ENCODE measurements around the gene PHACTR4. TPM values are rescaled to one million over a fixed set of nuclear protein-coding genes. Genes with fewer than 3 reads are reported as not detected.
A peak's percentile ranks its signal among the peaks of the same experiment; 100 is the strongest.
"Not testable (repeated sequence)": the region's sequence is repeated elsewhere in the genome, so short reads cannot be mapped to it uniquely, and the experiment has no call there.

PHACTR4 gene
- total and polyA plus RNA-seq, 2 of the 13 experiments (the other 11 are each of a cell fraction or from before 2014, with no cell fraction given): 13.9 to 17.1 TPM

GRCh38 chr1:28376195-28376594 lies 6.7 kb downstream of the PHACTR4 start:
- POLR2A ChIA-PET: interaction anchor here (0.6 kb wide), 1 partner anchor 140 kb away, joined by 4 read pairs; the partner anchor contains the start of gene ATP5IF1
- H3K27ac ChIP-seq (ENCODE audit: extremely low read length, insufficient read depth, low read length): peak overlapping the region; percentile 45

More at GRCh38 chr1:28376195-28376594, 6.7 kb downstream of the PHACTR4 start:
- Histone ChIP-seq H3K4me2 (ENCODE audit: low read depth, low read length) (0 out of 2 replicates have a peak overlapping the region, but pooled peaks have one; percentile 53), H3K4me1 (ENCODE audit: insufficient read depth, low read length) (peaks cover 62% of the 10 kb centered on the region), H3K79me2 (ENCODE audit: insufficient read depth, low read length) (peaks cover 71% of the 10 kb centered on the region)
- BruUV-seq (replicated peaks); H3K9me3 ChIP-seq (ENCODE audit: low read length); in situ Hi-C loops (cut with HindIII; ENCODE audit: extremely low pct_ligation_motif_present, low pct_unique_long_range_greater_than_20kb); H4K20me1 ChIP-seq (ENCODE audit: insufficient read depth, low read length); H3K9ac ChIP-seq (ENCODE audit: insufficient read depth, low read depth, low read length); H3K36me3 ChIP-seq (replicated peaks in 1 of 2; ENCODE audit: control insufficient read depth in 1 of 2, insufficient read depth in 2 of 2, low read length in 2 of 2); H3K27me3 ChIP-seq (ENCODE audit: control insufficient read depth in 1 of 2, insufficient read depth in 2 of 2, low read length in 2 of 2); H3K4me3 ChIP-seq (replicated peaks in 1 of 3; ENCODE audit: insufficient read depth in 1 of 3, low read depth in 2 of 3, low read length in 3 of 3); CTCF ChIA-PET (ENCODE audit: low intra/inter-chr PET ratio, low total read pairs); intact Hi-C loops (cut with micrococcal nuclease; ENCODE audit: unreplicated experiment); H2AFZ ChIP-seq (ENCODE audit: low read length): not testable (repeated sequence)
- WGBS (ENCODE audit: low lambda C conversion rate): 85% methylated on average over 2 of the region's 2 CpGs
- DNase-seq (ENCODE audit: low spot score) (peak; percentile 58), FAIRE-seq (peak; percentile 75), ATAC-seq (peak; percentile 75)
- TF ChIP-seq ZBTB33 (CRISPR knock-in tag; IDR thresholded peaks at IDR 0.05) (0 out of 2 replicates have a peak, but pooled peaks have one; percentile 12), ZNF362 (CRISPR knock-in tag; IDR thresholded peaks at IDR 0.05; ENCODE audit: borderline replicate concordance) (peak; percentile 76; the same call in 1 of the 2 replicates), NR2F6 (IDR thresholded peaks at IDR 0.05) (peak; percentile 54), NR2F6 (CRISPR knock-in tag; IDR thresholded peaks at IDR 0.05) (peak; percentile 38; the same call in 1 of the 2 replicates), HNF4A (CRISPR knock-in tag; IDR thresholded peaks at IDR 0.05) (peak; percentile 43; the same call in 1 of the 2 replicates), ZNF770 (CRISPR knock-in tag; IDR thresholded peaks at IDR 0.05) (0 out of 2 replicates have a peak, but pooled peaks have one; percentile 2)
